ENCODE results near the gene BTN3A1. TPM values are rescaled to one million over a fixed set of nuclear protein-coding genes. Genes with fewer than 3 reads are reported as not detected.

The BTN3A1 gene
- total and polyA plus RNA-seq, 2 of the 13 experiments (the other 11 are each of a cell fraction or from before 2014, with no cell fraction given), result 13.3 to 14.0 TPM

- TF ChIP-seq SALL1 (CRISPR knock-in tag; IDR thresholded peaks at IDR 0.05) (no peak), ZNF335 (CRISPR knock-in tag; IDR thresholded peaks at IDR 0.05) (no peak), ZNF839 (CRISPR knock-in tag; IDR thresholded peaks at IDR 0.05; ENCODE audit: borderline replicate concordance) (no peak; the same call in 1 of the 2 replicates), BCL3 (CRISPR knock-in tag; IDR thresholded peaks at IDR 0.05) (no peak), ZNF639 (CRISPR knock-in tag; conservative IDR thresholded peaks at IDR 0.05) (0 out of 2 replicates have a peak, but pooled peaks have one; percentile 7), ZNF609 (CRISPR knock-in tag; IDR thresholded peaks at IDR 0.05; ENCODE audit: borderline replicate concordance) (no peak), ZFP90 (CRISPR knock-in tag; IDR thresholded peaks at IDR 0.05; ENCODE audit: borderline replicate concordance) (peak; percentile 35; the same call in 1 of the 2 replicates), TAF1 (CRISPR knock-in tag; IDR thresholded peaks at IDR 0.05) (peak; percentile 56), ISL2 (CRISPR knock-in tag; IDR thresholded peaks at IDR 0.05) (no peak; the same call in 1 of the 2 replicates), ZGPAT (CRISPR knock-in tag; IDR thresholded peaks at IDR 0.05) (peak; percentile 61; the same call in 1 of the 2 replicates), BORCS8-MEF2B (CRISPR knock-in tag; IDR thresholded peaks at IDR 0.05) (no peak), CENPBD1 (CRISPR knock-in tag; IDR thresholded peaks at IDR 0.05; ENCODE audit: borderline replicate concordance, low read depth) (no peak), CENPX (CRISPR knock-in tag; IDR thresholded peaks at IDR 0.05) (no peak), CREB1 (IDR thresholded peaks at IDR 0.05) (peak; percentile 86), CREB1 (CRISPR knock-in tag; IDR thresholded peaks at IDR 0.05) (peak; percentile 91), TFDP1 (CRISPR knock-in tag; IDR thresholded peaks at IDR 0.05; ENCODE audit: borderline replicate concordance) (no peak)
Observed at GRCh38 chr6:26421259-26422144, 19.4 kb downstream of the BTN3A1 start (continued).
